M059J (cell line): ENCODE measurements around the gene CEP85. TPM values are rescaled to one million over a fixed set of nuclear protein-coding genes. Genes with fewer than 3 reads are reported as not detected.
"Not testable (repeated sequence)": the region's sequence is repeated elsewhere in the genome, so short reads cannot be mapped to it uniquely, and the experiment has no call there.

ENCODE experiments used
- DNase-seq: peaks from one replicate; pipeline ENCODE4 v3.0.0-alpha.2; 2012; ENCODE audit warnings: low read depth
- total RNA-seq: library from RNA; depleted of rRNA; stranded (reverse); fragments of >200 nt; shearing (Covaris generic); gene quantifications from 2 replicates; pipeline ENCODE4 v1.2.3, GENCODE V29; 2014

The CEP85 gene
- total RNA-seq, 1 experiment from 2014 or later: 43.0 TPM

GRCh38 chr1:26290122-26290881 lies 56.3 kb downstream of the CEP85 start:
- DNase-seq: no peak

DNA sequence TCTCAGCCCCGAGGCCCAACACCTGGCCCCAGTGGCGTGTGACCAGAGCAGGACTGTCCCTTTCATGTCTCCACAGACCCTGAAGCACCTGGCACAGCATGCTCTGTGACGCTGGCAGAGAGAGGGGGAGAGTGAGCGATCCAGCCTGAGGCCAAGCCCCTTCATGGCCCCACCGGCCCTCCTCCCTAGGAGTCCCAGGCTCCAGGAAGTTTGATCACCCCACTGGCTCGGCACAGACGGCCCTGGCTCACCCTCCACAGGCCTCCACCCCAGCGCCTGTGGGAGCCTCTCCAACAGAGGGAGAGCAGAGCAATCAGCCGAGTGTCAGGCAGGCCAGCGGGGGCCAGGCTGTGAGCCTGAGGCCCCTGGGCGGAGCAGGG lies 56.9 kb downstream of the CEP85 start:
- DNase-seq: no peak

DNA sequence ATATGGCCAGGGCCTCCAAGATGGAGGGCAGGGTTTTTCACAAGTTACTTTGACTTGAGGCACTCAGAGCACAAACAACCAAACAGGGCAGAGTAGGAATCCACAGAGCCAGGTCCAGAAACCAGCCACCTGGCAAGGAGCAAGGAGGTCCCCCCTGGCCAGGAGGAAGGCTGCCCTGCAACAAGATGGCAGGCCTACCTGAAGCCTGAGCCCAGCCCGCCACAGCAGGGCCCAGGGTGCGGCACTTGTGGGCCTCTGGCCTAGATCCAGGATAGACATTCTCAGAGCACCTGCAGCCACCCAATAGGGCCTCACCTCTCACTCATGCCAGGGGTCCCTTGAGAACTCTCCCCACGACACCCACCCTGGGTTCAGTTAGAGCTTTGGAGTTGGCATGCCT lies 57.4 kb downstream of the CEP85 start:
- DNase-seq: no peak

- no peak for DNase-seq
These were observed 57.9 kb downstream of the CEP85 start for GRCh38 chr1:26291939-26292338.

GRCh38 chr1:26292735-26293134 lies 58.7 kb downstream of the CEP85 start:
- not testable (repeated sequence) for DNase-seq

- no peak for DNase-seq
These were observed 60.0 kb downstream of the CEP85 start for GRCh38 chr1:26293911-26294463.

DNA sequence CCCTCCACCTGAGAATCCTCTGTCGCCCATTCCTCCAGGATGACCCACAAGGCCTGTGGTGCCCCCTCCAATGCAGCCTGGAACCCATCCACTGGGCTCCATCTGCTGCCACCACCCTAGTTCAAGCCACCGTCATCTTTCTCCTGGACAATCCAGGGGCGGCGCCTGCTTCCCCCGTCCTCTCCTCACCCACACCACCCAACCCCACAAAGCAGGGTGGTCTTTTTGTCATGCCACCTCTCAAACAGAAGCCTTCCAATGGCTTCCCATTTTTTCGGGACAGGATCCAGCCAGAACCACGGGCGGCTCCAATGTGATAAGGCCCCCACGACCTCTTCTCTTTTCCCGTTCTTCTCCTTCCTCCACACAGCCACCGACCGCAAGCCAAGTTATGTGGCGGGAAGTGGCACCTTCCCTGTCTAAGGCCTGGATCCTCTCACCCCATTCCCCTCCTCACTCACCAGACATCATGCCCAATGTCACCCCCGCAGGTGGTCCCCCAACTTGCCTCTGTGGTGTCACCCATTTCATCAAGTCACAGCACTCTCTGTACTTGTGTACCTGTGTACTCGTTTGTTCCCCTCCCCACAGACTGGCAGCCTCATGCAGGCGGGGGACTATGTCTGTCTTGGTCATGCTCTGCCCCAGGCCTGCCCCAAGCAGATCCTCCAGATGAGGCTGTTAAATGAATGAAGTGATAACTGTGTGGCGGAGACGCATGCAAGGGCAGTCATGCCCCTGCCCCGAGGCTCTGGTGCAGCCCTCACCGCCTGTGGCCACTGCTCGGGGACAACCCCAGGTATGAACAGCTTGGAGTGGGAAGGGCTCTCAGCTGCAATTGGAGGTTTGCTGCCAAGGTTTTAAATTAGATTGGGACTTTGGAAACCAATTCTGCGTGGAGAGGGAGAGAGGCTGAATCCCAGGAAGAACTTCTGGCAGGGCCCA lies 61.5 kb downstream of the CEP85 start:
- DNase-seq: no peak

- no peak for DNase-seq
These were observed 62.5 kb downstream of the CEP85 start for GRCh38 chr1:26296340-26297056.

GRCh38 chr1:26297057-26297790 lies 63.2 kb downstream of the CEP85 start:
- DNase-seq: no peak

DNA sequence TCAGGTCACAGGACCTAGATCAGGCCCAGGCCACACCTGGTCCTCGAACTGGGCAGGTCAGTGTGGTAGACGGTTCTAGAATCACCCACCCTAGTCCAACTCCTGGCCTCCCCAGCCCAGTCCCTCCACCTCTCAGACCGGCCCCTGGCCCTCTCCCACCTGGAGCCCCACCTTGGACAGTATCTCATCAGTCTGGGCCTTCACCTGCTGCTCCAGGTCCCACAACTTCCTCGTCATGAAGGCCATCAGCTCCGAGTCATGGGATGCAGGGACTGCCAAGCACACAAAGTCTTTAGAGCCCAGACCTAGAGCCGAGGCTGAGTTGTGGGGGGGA lies 63.8 kb downstream of the CEP85 start:
- no peak for DNase-seq

DNA sequence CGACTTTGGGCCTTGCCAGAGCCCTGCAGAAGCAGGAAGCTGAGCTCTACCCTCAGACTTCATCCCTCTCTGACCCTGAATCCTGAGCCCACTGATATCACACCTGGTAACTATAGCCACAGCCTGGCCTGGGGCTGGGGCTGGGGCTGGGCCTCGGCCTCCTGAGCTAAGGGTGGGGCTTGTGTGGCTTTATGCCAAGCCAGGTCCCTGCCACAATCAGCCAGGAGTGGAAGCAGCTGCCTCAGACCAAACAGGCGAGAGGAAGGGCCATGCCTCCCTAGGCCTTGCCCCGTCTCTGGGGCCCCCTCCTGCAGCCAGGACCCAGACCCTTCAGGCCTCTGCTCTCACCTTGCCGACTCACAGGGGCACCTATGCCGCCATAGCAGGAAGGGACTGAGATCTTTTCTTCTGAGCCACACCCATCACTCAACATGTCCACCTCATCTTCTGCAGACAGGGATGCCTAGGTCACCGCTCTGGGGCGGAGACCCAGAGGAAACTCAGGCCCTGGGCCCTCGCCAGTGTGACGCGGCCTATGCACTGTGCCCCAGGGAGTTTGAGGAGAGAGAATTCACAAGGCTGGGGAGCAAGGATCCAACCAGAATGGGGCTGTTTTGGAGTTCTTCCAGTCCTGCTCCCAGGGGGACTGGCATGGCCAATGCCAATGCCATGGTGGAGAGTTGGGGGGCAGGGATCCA lies 66.7 kb downstream of the CEP85 start:
- no peak for DNase-seq

- DNase-seq: peak; percentile 90
These were observed 68.9 kb downstream of the CEP85 start for GRCh38 chr1:26302733-26303405.

DNA sequence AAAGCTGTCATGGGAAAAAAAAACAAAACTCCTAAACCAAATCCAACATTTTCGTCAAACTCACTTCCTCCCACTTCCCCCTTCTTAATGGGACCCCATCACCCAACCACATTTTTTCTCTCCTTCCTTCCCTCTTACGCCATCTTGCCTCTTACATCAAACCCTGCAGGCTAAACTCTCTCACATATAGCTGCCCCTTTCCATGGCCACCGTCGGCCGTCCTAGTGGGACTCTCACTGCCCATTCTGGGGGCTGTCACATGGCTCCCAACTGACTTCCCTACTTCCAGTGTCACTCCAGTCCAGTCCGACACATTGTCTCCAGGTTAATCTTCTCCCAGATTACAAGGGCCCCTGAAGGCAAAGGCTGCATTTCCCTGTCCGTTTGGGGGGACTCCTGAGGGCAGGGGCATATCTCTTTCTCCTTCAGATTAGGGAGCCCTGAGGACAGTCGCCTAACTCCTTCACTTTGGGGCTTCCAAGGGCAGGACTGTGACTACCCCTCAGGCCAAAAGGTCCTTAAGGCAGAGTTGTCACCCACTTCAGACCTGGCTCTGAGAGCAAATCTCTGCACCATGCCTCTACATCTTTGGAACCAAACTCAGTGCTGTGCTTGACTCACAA lies 71.8 kb downstream of the CEP85 start:
- DNase-seq: no peak

GRCh38 chr1:26306290-26307229 lies 72.6 kb downstream of the CEP85 start, which contains the start of gene UBXN11:
Gene UBXN11, minus strand, starts transcription at chr1:26306636. Its CDS starts 3,753 bp downstream, at chr1:26302883.
- peak; percentile 99 for DNase-seq

- no peak for DNase-seq
These were observed 73.4 kb downstream of the CEP85 start for GRCh38 chr1:26307363-26307781.

DNA sequence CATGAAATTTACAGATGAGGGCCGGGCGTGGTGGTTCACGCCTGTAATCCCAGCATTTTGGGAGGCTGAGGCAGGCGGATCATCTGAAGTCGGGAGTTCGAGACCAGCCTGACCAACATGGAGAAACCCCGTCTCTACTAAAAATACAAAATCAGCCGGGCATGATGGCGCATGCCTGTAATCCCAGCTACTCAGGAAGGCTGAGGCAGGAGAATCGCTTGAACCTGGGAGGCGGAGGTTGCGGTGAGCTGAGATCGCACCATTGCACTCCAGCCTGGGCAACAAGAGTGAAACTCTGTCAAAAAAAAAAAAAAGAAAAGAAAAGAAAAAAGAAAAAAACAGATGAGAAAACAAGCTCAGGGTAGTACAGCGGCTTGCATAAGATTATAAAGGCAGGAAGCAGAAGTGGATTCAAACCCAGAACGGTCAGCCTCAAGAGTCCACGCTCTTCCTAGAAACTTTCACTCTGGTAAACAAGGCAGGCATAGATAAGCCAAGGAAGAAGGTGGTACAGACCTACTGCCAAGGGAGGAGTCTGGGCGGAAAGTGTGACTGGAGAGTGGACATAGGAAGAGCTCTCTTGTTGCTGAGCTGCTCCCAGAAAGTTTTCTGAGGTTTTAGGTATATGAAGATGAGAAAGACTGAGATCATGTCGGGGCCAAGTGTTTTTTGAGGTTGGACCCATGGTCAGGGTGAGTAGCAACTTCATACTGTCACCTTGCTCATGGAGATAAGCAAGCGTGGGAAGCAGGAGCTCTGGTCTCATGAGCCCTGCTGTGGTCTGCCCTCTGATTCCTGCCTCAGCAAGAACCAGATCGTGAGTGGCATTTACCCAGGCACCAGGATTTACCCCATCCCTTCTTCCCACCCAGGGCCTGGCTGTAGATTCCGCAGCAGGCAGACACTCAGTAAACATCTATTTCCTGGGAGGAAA lies 74.2 kb downstream of the CEP85 start:
- DNase-seq: not testable (repeated sequence)

- no peak for DNase-seq
These were observed 80.5 kb downstream of the CEP85 start for GRCh38 chr1:26314501-26314900.
